Gastroesophageal sphincter (tissue), 4 donors: ENCODE results near the gene TEX14. TPM values are rescaled to one million over a fixed set of nuclear protein-coding genes. Genes with fewer than 3 reads are reported as not detected.

Experiments used
- ATAC-seq: fragments of 150-250 bp; one replicate; pipeline ENCODE4 v1.9.1; 2016; ENCODE audit warnings: mild to moderate bottlenecking, moderate library complexity
- H3K27ac ChIP-seq, 4 donors: fragments of 200-600 bp; sonication (generic) in 3 of 4; 1 replicate in 3 of 4; 2 replicates in 1 of 4; pipeline ENCODE4 v1.5.1; 2016 to 2019
- H3K27me3 ChIP-seq: fragments of 200-600 bp; sonication (generic); one replicate; pipeline ENCODE4 v1.5.1; 2019
- H3K36me3 ChIP-seq, 2 donors: fragments of 200-600 bp; sonication (generic); one replicate each; pipeline ENCODE4 v1.5.1; 2019; ENCODE audit warnings: control low read depth in 1 of 2
- H3K4me1 ChIP-seq, 3 donors: fragments of 200-600 bp; sonication (generic); 1 replicate in 2 of 3; 2 replicates in 1 of 3; pipeline ENCODE4 v1.5.1; 2016 to 2019; ENCODE audit warnings: control low read depth in 2 of 3
- H3K4me3 ChIP-seq, 2 donors: fragments of 200-600 bp; sonication (generic); one replicate each; pipeline ENCODE4 v1.5.1; 2019; ENCODE audit warnings: mild to moderate bottlenecking in 1 of 2, moderate library complexity in 1 of 2
- H3K9me3 ChIP-seq, 3 donors: fragments of 200-600 bp; sonication (generic); one replicate each; pipeline ENCODE4 v1.5.1; 2017 to 2019; ENCODE audit warnings: control low read depth in 2 of 3
- EP300 ChIP-seq: sonication (generic); formaldehyde crosslinking; IDR thresholded peaks from one replicate; pipeline ENCODE4 v1.6.1; 2017; ENCODE audit warnings: antibody characterized with exemption, mild to moderate bottlenecking
- POLR2A ChIP-seq, 2 donors: fragments of 450-650 bp; IDR thresholded peaks; one replicate each; pipeline ENCODE4 v1.6.1; 2017; ENCODE audit warnings: antibody characterized with exemption in 2 of 2, mild to moderate bottlenecking in 2 of 2, moderate library complexity in 1 of 2
- POLR2AphosphoS5 ChIP-seq: sonication (generic); formaldehyde crosslinking; IDR thresholded peaks from one replicate; pipeline ENCODE4 v1.6.1; 2017; ENCODE audit warnings: antibody characterized with exemption
- WGBS, 2 donors: methylation state at CpG; one replicate each; pipeline ENCODE4 v1.1.5; 2018; ENCODE audit warnings: low coverage in 1 of 2; 5-methylcytosine and 5-hydroxymethylcytosine counted together
- total RNA-seq, 4 donors: library from RNA; depleted of rRNA; stranded (reverse); fragments of >200 nt; gene quantifications; one replicate each; pipeline ENCODE4 v1.1.0, GENCODE V29; 2016
- TF ChIP-seq, protein P1 (sequence below), 4 experiments: fragments of 200-600 bp in 2 of 4; fragments of 450-650 bp in 2 of 4; sonication (generic) in 1 of 4; IDR thresholded peaks; one replicate each; pipeline ENCODE4 v1.5.1; 2017 to 2019; ENCODE audit warnings: antibody characterized with exemption in 4 of 4, mild to moderate bottlenecking in 2 of 4, moderate library complexity in 2 of 4

TEX14 gene
- total RNA-seq, 4 donors from 2014 or later, result 0.05 to 0.78 (median 0.11) TPM

GRCh38 chr17:58669853-58670252 lies 22.0 kb downstream of the TEX14 start:
- no peak overlapping the region for H3K4me3 ChIP-seq
- no peaks in the 10 kb centered on the region for H3K9me3 ChIP-seq
- no peak for ATAC-seq
- H3K36me3 ChIP-seq, result no peaks in the 10 kb centered on the region
- H3K27me3 ChIP-seq, result no peaks in the 10 kb centered on the region
- no peak overlapping the region for H3K27ac ChIP-seq
- no peak for TF ChIP-seq POLR2AphosphoS5
- TF ChIP-seq EP300, result no peak
- no peak for TF ChIP-seq POLR2A (IDR thresholded peaks at IDR 0.05)
- TF ChIP-seq, protein P1, sequence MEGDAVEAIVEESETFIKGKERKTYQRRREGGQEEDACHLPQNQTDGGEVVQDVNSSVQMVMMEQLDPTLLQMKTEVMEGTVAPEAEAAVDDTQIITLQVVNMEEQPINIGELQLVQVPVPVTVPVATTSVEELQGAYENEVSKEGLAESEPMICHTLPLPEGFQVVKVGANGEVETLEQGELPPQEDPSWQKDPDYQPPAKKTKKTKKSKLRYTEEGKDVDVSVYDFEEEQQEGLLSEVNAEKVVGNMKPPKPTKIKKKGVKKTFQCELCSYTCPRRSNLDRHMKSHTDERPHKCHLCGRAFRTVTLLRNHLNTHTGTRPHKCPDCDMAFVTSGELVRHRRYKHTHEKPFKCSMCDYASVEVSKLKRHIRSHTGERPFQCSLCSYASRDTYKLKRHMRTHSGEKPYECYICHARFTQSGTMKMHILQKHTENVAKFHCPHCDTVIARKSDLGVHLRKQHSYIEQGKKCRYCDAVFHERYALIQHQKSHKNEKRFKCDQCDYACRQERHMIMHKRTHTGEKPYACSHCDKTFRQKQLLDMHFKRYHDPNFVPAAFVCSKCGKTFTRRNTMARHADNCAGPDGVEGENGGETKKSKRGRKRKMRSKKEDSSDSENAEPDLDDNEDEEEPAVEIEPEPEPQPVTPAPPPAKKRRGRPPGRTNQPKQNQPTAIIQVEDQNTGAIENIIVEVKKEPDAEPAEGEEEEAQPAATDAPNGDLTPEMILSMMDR (IDR thresholded peaks at IDR 0.05), result no peak
- WGBS, 2 donors, result 30 to 47% methylated on average over 4 to 6 of the region's 6 CpGs
- no peaks in the 10 kb centered on the region for H3K4me1 ChIP-seq

DNA sequence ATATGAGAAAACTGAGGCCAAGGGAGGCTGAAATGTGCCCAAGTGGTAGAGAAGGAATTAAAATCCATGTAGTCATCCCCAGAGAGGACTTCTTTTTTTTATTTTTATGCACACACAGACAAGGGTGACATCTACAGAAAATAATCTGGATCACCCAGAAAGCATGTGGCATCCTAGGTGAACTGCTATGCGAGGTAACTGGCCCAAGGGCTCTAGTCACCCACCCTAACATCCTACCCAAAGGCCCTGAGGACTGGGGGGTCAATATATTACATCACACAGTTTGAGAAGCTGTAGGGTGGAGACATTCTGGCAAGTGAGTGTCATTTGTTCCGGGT lies 23.3 kb downstream of the TEX14 start:
- H3K27ac ChIP-seq, result no peak overlapping the region
- TF ChIP-seq, protein P1 (IDR thresholded peaks at IDR 0.05), result no peak
- no peak for TF ChIP-seq EP300
- no peak for TF ChIP-seq POLR2AphosphoS5
- no peak for TF ChIP-seq POLR2A (IDR thresholded peaks at IDR 0.05)
- WGBS, 2 donors, result 80 to 100% methylated on average over 1 to 2 of the region's 2 CpGs
- H3K36me3 ChIP-seq, result no peaks in the 10 kb centered on the region
- no peaks in the 10 kb centered on the region for H3K9me3 ChIP-seq
- H3K4me3 ChIP-seq, result no peak overlapping the region
- H3K27me3 ChIP-seq, result no peaks in the 10 kb centered on the region
- no peaks in the 10 kb centered on the region for H3K4me1 ChIP-seq
- ATAC-seq, result no peak

GRCh38 chr17:58667934-58668597 lies 23.8 kb downstream of the TEX14 start:
- H3K4me1 ChIP-seq, result no peaks in the 10 kb centered on the region
- H3K9me3 ChIP-seq, result no peaks in the 10 kb centered on the region
- WGBS, 2 donors, result 60 to 63% methylated on average over 1 of the region's 1 CpG
- no peak overlapping the region for H3K4me3 ChIP-seq
- ATAC-seq, result no peak
- TF ChIP-seq POLR2A (IDR thresholded peaks at IDR 0.05) (no peak), POLR2AphosphoS5 (no peak), EP300 (no peak)
- TF ChIP-seq, protein P1 (IDR thresholded peaks at IDR 0.05), result no peak
- H3K36me3 ChIP-seq, result no peaks in the 10 kb centered on the region
- no peaks in the 10 kb centered on the region for H3K27me3 ChIP-seq
- H3K27ac ChIP-seq, result no peak overlapping the region

GRCh38 chr17:58666858-58667267 lies 25.0 kb downstream of the TEX14 start:
- Histone ChIP-seq H3K4me1 (no peaks in the 10 kb centered on the region), H3K27me3 (no peaks in the 10 kb centered on the region), H3K36me3 (no peaks in the 10 kb centered on the region), H3K4me3 (no peak overlapping the region), H3K27ac (no peak overlapping the region), H3K9me3 (no peaks in the 10 kb centered on the region)
- 49 to 65% methylated on average over 4 to 12 of the region's 19 CpGs for WGBS, 2 donors
- peak; percentile 65 for ATAC-seq
- TF ChIP-seq POLR2A (IDR thresholded peaks at IDR 0.05) (no peak), POLR2AphosphoS5 (no peak), EP300 (no peak)
- TF ChIP-seq, protein P1 (IDR thresholded peaks at IDR 0.05), result no peak
